GM19468 (cell line): ENCODE data around the gene TPPP2.
"Not testable (repeated sequence)": the region's sequence is repeated elsewhere in the genome, so short reads cannot be mapped to it uniquely, and the experiment has no call there.

Experiments
- ATAC-seq: cut with Tn5 transposase; IDR thresholded peaks from one replicate; pipeline ENCODE4 v1.9.1; 2021; ENCODE audit warnings: mild to moderate bottlenecking, moderate library complexity, moderate number of reproducible peaks; ENCODE audit not compliant: unreplicated experiment; ENCODE audit errors: extremely low read depth

TPPP2 gene

GRCh38 chr14:21036751-21037150 is 6.7 kb downstream of the TPPP2 start:
- ATAC-seq = no peak

GRCh38 chr14:21037156-21037555 is 7.1 kb downstream of the TPPP2 start:
- ATAC-seq = no peak

DNA sequence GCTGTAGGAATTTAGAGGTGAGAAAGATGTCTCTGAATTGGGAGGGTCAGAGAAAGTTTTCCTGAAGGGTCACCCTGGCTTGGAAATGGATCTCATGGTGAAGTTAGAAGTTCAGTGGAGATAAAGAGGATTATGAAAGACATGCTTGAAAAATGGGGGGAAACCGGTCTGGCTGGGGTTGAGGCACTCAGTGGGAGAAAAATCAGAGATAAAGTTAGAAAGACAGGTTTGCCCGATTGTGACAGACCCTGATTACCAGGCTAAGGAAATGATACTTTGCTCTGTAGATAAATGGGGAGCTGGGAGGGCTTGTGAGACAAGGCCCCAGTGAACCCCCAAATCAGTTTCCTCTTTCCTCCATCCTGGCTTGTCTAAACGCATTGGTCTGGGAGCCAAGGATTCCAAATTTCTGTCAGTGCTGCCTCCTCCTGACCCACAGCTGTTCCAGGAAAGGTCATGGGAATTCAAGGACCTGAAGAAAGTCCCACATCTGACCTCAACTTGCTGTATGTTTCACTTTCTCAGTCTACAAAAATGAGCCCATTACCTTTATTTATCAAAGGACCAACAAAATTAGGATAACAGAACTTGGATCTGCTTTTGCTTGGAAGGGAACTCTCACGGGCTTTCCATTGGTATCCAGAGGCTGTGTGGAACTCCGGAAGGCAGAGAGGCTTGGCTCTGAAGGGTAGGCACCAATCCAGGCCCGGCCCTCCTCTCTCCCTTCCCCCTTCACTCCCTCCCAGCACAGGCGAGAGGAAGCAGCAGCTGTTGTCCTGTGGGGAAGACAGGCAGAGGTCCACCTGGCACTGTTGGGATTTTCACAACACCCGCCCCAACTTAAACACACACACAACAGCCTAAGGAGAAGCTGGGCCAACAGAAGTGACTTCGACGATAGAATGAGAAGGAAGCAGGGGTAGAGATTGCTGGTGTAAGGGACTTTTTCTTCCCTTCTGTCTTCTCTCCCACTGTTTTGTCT is 8.7 kb downstream of the TPPP2 start:
- ATAC-seq = no peak

GRCh38 chr14:21039585-21040369 is 9.8 kb downstream of the TPPP2 start:
- ATAC-seq = no peak

- ATAC-seq = no peak
Observed at GRCh38 chr14:21040370-21040925, 10.4 kb downstream of the TPPP2 start.

DNA sequence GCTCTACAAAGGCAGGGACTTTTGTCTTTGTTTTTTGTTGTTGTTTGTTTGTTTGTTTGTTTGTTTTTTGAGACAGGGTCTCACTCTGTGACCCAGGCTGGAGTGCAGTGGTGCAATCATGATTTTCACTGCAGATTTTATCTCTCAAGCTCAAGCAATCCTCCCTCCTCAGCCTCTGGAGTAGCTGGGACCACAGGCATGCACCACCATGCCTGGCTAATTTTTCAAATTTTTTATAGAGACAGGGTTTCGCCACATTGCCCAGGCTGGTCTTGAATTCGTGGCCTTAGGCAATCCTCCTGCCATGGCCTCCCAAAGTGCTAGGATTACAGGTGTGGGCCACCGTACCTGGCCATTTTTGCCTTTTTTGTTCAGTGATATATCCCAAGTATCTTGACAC is 10.9 kb downstream of the TPPP2 start:
- ATAC-seq = not testable (repeated sequence)

DNA sequence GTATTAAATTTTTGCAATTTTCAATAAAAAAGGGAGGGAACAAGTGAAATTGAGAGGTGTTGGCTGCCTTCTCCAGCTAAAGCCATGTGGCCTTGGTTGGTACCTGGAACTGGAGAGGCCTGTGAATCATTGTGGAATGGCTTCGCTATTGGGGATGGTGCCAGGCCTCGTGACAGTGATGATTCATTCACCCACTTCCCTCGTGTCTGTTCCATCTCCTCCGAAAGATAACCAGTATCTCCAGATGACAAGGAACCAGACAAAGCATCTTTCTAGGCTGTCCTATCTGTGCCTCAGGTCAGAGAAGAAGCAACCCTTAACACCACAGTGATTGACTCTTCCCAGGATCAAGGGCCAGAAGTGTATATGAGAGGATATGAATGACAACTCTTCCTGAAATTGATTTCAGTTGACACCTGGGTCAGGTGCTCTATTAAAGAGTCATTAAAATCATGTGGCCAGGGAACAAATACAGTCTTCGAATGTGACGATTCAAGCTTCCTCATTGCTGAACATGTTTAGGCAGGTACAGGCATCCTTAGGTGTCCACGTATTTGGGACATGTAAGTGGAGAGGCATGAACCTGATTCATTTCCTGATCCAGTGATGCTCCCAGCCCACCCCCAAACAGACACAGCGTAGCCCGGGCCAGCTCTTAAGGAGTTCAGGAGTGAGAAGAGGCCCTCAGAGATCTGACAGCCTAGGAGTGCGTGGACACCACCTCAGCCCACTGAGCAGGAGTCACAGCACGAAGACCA is 11.8 kb downstream of the TPPP2 start, which contains the start of gene RNASE7:
RNASE7 (plus strand) TSS at position 687 of the 758 bp plus-strand sequence. CDS start 631 bp downstream, outside the sequence.
- no peak for ATAC-seq

DNA sequence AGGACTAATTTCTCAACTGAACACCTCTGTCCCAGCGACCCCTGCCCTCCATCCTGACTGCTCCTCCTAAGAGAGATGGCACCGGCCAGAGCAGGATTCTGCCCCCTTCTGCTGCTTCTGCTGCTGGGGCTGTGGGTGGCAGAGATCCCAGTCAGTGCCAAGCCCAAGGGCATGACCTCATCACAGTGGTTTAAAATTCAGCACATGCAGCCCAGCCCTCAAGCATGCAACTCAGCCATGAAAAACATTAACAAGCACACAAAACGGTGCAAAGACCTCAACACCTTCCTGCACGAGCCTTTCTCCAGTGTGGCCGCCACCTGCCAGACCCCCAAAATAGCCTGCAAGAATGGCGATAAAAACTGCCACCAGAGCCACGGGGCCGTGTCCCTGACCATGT is 12.9 kb downstream of the TPPP2 start:
- ATAC-seq = no peak

- ATAC-seq = no peak
Observed at GRCh38 chr14:21043387-21043973, 13.5 kb downstream of the TPPP2 start.

GRCh38 chr14:21043974-21044618 is 14.1 kb downstream of the TPPP2 start:
- ATAC-seq = no peak

GRCh38 chr14:21047378-21047781 is 17.4 kb downstream of the TPPP2 start:
- ATAC-seq = no peak

DNA sequence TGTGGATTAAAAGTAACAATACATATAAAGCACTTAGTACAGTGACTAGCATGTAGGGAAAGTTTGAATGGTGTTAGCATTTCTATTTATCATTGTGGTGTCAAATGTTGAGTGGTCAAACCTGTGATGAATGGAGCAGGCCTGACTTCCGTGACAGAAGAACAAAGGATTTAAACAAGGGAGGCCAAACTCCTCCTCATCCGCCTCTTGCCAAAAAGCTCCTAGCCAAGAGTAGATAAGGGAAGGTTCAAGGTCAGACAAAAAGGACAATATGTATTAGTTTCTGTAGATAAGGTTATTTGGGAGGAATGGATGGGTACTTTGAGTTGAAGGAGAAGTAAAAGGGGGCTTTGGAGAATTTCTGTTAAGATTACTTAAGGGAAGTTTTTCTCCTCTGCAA is 18.6 kb downstream of the TPPP2 start:
- no peak for ATAC-seq

DNA sequence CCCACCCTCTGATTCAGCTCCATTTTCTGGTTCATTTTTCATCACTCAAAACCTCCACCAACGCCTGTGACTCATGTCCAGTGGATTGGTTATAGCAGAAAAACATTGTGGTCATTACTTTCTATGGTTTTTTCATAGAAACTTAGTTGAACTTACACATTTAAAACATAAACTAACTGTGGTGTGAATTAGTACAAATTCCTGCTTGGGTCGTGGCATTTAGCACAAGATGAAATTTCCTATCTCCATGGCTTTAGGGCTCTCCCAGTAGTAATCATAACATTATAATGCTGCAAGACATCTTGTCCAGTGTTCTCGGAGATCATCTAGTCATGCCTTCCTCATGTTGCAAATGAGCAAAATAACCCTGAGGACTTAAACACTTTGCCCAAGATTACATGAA is 19.3 kb downstream of the TPPP2 start:
- no peak for ATAC-seq

GRCh38 chr14:21050597-21050996 is 20.6 kb downstream of the TPPP2 start:
- no peak for ATAC-seq

DNA sequence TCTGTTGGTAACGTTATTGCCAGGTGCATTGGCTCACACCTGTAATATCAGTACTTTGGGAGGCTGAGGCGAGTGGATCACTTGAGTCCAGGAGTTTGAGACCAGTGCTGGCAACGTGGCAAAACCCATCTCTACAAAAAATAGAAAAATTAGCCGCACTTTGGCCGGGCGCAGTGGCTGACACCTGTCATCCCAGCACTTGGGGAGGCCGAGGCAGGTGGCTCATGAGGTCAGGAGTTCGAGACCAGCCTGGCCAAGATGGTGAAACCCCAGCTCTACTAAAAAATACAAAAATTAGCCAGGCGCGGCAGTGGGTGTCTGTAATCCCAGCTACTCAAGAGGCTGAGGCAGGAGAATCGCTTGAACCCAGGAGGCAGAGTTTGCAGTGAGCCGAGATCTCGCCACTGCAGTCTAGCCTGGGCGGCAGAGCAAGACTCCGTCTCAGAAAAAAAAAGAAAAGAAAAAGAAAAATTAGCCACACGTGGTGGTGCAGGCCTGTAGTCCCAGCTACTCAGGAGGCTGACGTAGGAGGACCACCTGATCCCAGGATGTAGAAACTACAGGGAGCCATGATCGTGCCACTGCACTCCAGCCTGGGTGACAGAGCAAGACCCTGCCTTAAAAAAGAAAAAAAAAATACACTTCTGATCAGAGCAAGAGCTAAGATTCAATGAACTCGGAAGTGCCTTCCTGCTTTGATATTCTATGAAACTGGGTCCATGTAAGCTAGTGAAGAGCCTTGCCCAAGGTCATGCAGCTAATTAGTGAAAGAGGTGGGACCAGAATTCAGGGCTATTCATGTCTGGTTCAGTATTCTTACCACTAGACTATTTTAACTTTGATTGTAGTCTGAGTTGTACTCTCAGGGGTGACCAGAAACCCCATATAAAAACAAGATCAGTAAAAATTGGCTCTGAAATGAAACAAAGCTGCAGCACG is 23.4 kb downstream of the TPPP2 start:
- ATAC-seq = no peak

DNA sequence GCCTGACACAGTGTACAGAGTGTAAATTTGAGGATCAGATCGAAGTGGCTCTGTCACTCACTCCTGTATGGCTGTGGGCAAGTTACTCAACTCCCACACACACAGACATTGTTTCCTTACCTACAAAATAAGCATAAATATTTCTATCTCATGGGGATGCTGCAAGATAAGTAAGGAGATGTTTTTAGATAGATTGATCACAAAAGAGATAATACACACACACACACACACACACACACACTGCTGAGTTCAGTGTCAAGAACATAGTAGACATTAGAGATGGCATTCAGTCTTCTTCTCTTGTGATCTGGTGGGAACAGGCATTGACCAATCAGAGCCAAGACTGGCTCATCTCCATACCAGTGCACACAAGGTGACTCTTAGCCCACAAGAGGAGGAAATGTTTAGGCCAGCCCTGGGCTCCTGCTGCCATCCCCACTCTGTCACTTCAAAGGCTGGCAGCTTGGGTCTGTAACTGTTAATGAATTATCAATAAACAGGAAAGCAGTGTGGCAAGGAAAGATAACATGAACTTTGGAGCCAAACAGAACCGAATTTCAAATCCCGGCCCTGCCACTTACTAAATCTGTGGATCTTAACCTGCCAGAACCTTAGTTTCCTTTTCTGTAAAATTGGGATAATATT is 24.2 kb downstream of the TPPP2 start:
- no peak for ATAC-seq

GRCh38 chr14:21054768-21055145 is 24.7 kb downstream of the TPPP2 start:
- ATAC-seq = no peak
